ENCODE measurements around the gene POLA1. TPM values are rescaled to one million over a fixed set of nuclear protein-coding genes. Genes with fewer than 3 reads are reported as not detected.
"Not testable (repeated sequence)": the region's sequence is repeated elsewhere in the genome, so short reads cannot be mapped to it uniquely, and the experiment has no call there.

The POLA1 gene
- total RNA-seq, 2 donors from 2014 or later: 7.9 to 19.6 TPM

DNA sequence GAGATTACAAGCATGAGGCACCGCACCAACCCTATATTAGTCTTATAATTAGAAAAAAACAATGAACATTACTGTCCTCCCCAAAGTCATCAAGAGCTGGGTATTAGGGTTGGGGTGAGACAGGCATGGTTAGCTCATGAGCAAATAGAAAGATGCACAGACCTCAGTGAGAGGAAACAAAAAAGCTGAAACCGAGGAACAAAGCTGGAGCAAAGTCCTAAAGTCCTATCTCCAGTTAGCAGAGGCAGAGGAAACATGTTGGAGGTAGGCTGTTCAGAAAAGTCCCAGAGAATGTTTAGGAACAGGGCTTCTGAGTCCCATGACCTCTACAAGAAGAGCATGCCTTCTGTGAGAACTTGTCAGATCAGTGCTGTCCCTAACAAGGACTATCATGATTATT, 41.9 kb upstream of the POLA1 start:
- no peaks in the 10 kb centered on the region for H3K36me3 ChIP-seq
- no peak for DNase-seq
- intact Hi-C loops (cut with DNase I): no loop called here
- H3K9me3 ChIP-seq: no peaks in the 10 kb centered on the region
- no peak overlapping the region for H3K27ac ChIP-seq
- H3K4me3 ChIP-seq: no peak overlapping the region
- H3K9ac ChIP-seq (ENCODE audit: low read depth in 2 of 2, low read length in 2 of 2): no peak overlapping the region
- TF ChIP-seq, protein P1, sequence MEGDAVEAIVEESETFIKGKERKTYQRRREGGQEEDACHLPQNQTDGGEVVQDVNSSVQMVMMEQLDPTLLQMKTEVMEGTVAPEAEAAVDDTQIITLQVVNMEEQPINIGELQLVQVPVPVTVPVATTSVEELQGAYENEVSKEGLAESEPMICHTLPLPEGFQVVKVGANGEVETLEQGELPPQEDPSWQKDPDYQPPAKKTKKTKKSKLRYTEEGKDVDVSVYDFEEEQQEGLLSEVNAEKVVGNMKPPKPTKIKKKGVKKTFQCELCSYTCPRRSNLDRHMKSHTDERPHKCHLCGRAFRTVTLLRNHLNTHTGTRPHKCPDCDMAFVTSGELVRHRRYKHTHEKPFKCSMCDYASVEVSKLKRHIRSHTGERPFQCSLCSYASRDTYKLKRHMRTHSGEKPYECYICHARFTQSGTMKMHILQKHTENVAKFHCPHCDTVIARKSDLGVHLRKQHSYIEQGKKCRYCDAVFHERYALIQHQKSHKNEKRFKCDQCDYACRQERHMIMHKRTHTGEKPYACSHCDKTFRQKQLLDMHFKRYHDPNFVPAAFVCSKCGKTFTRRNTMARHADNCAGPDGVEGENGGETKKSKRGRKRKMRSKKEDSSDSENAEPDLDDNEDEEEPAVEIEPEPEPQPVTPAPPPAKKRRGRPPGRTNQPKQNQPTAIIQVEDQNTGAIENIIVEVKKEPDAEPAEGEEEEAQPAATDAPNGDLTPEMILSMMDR (IDR thresholded peaks at IDR 0.05): no peak
- no peaks in the 10 kb centered on the region for H3K27me3 ChIP-seq
- H3K4me1 ChIP-seq: no peaks in the 10 kb centered on the region

DNA sequence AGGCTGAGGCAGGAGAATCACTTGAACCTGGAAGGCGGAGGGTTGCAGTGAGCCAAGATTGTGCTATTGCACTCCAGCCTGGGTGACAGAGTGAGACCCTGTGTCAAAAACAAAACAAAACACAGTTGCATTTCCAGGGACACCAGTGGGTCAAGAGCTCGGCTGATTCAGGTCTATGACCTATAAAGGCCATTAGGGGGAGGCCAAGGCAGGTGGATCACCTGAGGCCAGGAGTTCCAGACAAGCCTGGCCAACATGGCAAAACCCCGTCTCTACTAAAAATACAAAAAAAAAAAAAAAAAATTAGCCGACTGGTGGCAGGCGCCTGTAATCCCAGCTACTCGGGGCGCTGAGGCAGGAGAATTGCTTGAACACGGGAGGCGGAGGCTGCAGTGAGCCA, 38.0 kb upstream of the POLA1 start:
- H3K9ac ChIP-seq (ENCODE audit: low read depth in 2 of 2, low read length in 2 of 2); H3K27ac ChIP-seq; H3K9me3 ChIP-seq; H3K4me1 ChIP-seq; DNase-seq; intact Hi-C loops (cut with DNase I); H3K27me3 ChIP-seq; H3K4me3 ChIP-seq; H3K36me3 ChIP-seq: not testable (repeated sequence)

DNA sequence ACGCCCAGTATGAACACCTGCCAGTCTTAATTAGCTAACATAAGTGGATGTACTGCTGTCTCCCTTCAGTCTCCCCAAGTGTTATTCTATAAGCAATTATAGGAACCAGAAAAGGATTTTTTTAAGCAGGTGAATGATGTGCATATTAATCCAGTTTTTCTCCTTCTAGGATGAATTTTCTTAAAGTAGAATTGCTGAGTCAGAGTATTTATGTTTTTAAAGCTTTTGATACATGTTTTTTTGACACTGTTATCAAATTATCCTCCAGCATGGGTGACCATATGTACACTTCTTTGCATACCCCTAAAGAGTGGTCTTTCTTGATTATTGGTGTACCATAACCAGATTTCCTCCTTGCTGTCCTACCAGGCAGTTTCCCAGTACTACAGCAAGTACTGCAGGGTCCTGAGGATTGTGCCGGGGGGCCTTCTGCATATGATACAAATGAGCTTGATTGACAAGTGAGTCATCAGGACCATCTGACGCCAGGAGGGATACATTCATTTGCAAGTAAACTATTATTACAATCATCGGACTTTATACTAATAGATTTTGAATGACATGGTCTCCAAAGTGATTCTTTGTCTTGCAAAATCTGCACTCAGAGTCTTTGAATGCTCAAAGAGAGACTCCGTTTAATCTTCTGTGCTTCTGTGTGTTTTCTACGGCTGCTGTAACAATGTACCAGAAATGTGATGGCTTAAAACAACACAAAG, 35.9 kb upstream of the POLA1 start:
- intact Hi-C loops (cut with DNase I): no loop called here

DNA sequence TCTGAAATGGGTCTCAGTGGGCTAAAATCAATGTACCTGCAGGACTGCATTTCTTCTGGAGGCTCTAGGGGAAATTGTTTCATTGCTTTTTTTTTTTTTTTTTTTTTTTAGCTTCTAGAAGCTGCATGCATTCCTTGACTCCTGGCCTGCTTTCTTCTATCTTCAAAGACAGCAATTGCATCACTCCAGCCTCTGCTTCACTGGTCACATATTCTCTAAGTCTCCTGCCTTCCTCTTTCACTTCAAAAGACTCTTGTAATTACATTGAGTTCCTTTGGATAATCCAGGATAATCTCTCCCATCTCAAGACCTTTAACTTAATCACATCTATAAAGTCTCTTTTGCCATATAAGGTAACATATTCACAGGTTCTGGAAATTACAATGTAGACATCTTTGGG, 35.3 kb upstream of the POLA1 start:
- Histone ChIP-seq H3K4me3 (no peak overlapping the region), H3K27me3 (no peaks in the 10 kb centered on the region), H3K36me3 (no peaks in the 10 kb centered on the region), H3K9me3 (no peaks in the 10 kb centered on the region), H3K27ac (no peak overlapping the region), H3K4me1 (no peaks in the 10 kb centered on the region), H3K9ac (ENCODE audit: low read depth in 2 of 2, low read length in 2 of 2) (no peak overlapping the region)
- TF ChIP-seq, protein P1 (IDR thresholded peaks at IDR 0.05): no peak
- intact Hi-C loops (cut with DNase I): no loop called here
- no peak for DNase-seq

More for the DNA sequence above, 35.9 kb upstream of the POLA1 start:
- H3K4me3 ChIP-seq: no peak overlapping the region
- no peaks in the 10 kb centered on the region for H3K4me1 ChIP-seq
- TF ChIP-seq, protein P1 (IDR thresholded peaks at IDR 0.05): no peak
- no peaks in the 10 kb centered on the region for H3K27me3 ChIP-seq
- no peaks in the 10 kb centered on the region for H3K36me3 ChIP-seq
- no peak overlapping the region for H3K27ac ChIP-seq
- H3K9ac ChIP-seq (ENCODE audit: low read depth in 2 of 2, low read length in 2 of 2): no peak overlapping the region
- no peaks in the 10 kb centered on the region for H3K9me3 ChIP-seq
- DNase-seq: no peak

DNA sequence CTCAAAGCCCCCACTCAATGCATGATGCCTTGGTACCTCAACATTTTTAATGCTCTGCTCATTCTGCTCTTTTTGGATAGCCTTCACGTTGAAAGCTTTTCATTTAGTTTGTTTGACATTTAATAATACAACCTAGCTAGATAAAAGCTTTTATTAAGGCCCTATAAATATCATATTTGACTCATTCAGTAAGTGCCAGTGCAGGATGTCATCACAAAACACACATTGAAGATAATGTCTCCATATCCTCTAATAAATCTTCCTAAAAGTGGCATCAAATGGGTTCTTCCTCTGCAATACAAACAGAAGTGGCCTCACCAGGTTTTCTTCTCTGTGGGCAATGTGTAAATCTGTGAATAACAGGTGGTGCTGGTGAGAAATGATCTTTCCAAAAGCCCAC, 34.6 kb upstream of the POLA1 start:
- intact Hi-C loops (cut with DNase I): no loop called here
- no peak for DNase-seq
- H3K9me3 ChIP-seq: no peaks in the 10 kb centered on the region
- no peaks in the 10 kb centered on the region for H3K4me1 ChIP-seq
- TF ChIP-seq, protein P1 (IDR thresholded peaks at IDR 0.05): no peak
- H3K36me3 ChIP-seq: no peaks in the 10 kb centered on the region
- H3K9ac ChIP-seq (ENCODE audit: low read depth in 2 of 2, low read length in 2 of 2): no peak overlapping the region
- H3K4me3 ChIP-seq: no peak overlapping the region
- no peaks in the 10 kb centered on the region for H3K27me3 ChIP-seq
- H3K27ac ChIP-seq: no peak overlapping the region

DNA sequence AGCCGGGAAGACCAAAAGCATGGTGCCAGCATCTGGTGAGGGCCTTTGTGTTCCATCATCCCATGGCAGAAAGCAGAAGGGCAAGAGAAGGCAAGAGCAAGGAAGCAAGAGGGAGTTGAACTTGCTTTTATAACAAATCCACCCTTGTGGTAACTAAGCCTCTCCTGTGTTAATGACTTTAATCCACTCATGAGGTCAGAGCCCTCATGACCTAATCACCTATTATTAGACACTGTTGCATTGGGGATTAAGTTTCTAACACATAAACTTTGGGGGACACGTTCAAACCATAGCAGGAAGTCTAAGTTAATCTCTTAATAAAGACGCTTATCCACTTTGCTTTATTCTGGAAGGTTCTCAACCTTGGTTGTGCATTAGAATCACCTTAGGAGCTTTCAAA, 34.1 kb upstream of the POLA1 start:
- no peak for DNase-seq
- Histone ChIP-seq H3K27ac (no peak overlapping the region), H3K4me3 (no peak overlapping the region), H3K9ac (ENCODE audit: low read depth in 2 of 2, low read length in 2 of 2) (no peak overlapping the region), H3K36me3 (no peaks in the 10 kb centered on the region), H3K9me3 (no peaks in the 10 kb centered on the region), H3K4me1 (no peaks in the 10 kb centered on the region), H3K27me3 (no peaks in the 10 kb centered on the region)
- intact Hi-C loops (cut with DNase I): no loop called here
- TF ChIP-seq, protein P1 (IDR thresholded peaks at IDR 0.05): no peak

Measured in colonic mucosa (tissue), 4 donors.